ENCODE results near the gene XPO4.
"Not testable (repeated sequence)": the region's sequence is repeated elsewhere in the genome, so short reads cannot be mapped to it uniquely, and the experiment has no call there.

Gene XPO4

DNA sequence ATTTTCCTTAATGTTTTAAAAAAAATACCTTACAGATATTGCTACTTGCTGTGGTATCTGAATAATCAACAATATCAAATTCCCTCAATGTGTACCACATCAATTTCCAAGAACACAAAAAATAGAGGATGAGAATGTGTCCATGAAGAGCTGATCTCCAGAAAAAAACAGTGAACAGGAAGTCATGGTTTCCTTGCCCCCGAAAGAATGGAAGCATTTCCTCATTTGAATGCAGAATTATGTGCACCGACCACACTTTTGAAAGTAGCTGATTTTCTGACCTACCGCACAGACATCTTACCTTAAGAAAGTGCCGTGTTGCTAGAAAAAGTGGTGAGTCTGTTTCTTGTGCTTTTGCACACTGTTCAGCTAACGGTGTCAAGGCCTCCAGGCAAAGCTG is 115.4 kb downstream of the XPO4 start:
- DNase-seq (ENCODE audit: low read depth in 2 of 2), result no peak

DNA sequence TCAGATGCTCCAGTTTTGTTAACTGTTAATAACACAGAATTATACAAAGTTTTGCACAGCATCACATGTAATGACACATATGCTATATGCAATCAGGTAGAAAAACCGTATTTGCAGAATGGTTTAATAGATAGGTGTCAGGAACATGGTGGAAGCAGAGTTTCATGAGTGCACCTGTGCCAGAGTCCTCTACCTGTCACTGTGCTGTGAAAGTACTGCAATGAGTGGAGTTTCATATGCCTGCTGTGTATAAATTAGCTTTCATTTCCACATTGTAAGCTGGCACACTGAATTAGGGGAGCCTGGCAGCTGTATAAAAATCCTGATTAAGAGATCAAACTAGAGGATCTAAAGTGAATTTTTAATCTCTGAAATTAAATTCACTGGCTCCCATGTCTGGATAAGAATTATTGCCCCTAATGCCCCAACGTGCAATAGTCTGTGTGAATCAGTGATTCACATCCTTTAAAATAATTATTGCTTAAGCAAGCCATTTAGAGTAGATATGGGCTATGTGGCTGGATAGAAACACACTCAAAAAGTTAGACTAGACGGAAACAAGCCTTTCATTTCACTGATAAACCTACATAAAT is 120.3 kb downstream of the XPO4 start:
- DNase-seq (ENCODE audit: low read depth in 2 of 2), result no peak

DNA sequence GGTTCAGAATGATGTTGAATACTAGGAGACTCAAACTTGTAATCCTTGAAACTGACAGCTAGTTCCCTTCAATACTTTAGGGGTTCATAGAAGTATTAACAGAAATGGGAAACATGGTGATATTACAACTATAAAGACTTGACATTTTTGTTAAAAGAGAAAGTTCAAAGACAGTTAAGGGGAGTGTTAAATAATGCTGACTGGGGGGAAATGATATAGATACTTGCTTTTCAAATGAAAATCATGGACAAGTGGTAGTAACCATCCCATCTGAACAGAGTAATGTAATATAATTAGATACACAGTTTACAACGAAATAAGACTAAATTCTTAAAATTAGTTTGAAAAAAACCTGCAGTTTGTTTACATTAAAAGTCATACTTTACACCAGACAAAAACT is 122.2 kb downstream of the XPO4 start:
- no peak for DNase-seq (ENCODE audit: low read depth in 2 of 2)

DNA sequence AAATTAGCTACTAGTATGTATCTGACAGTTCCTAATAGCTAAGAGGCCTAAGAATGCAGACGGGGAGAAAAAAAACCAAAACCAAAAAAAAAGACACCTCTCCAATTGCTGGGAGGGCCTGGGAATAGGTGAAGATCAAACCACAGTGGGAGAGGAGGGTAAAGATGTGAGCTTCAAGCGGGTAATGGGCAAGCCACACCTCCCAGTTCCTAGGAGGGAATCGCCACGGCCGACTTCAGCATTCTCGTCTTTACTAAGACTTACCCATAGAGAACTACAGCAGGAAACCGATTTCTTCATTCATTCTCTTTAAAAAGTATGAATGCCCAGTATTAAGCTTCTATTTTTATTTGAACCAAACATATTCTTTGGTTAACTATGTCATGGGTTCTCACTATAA is 123.1 kb downstream of the XPO4 start:
- DNase-seq (ENCODE audit: low read depth in 2 of 2), result no peak

DNA sequence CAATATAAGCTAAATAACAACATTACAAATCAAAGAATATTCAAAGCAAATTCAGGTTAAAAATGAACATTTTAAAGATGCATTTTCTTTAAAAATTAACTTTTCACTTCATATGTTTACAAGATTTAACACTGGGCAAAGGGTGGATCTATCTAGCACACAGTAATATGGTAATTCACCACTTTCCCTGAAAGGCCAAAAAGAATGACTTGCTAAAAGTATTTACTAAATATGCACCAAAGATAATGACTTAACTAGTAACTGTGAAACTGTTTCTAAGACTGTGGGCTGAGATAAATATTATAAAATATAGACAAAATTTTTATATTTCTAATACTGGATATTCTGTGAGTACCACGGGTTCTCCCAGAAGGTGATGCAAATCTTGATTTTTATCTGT is 124.2 kb downstream of the XPO4 start:
- DNase-seq (ENCODE audit: low read depth in 2 of 2), result no peak

DNA sequence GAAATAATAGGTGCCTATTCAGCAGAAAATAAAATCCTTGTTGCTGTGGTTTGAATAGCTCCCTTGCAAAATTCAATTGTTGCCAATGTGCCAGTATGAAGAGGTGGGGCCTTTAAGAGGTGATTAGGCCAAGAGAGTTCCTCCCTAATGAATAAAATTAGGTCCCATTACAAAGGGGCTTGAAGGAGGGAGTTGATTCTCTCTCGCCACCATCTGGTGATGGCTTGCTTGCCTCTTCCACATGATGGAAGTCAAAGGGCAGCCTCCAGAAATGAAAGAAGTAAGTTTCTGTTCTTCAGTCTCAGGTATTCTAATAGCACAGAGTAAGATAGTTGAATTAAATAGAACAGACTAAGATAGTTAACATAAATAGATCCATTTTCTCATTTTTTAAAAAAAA is 125.8 kb downstream of the XPO4 start:
- no peak for DNase-seq (ENCODE audit: low read depth in 2 of 2)

DNA sequence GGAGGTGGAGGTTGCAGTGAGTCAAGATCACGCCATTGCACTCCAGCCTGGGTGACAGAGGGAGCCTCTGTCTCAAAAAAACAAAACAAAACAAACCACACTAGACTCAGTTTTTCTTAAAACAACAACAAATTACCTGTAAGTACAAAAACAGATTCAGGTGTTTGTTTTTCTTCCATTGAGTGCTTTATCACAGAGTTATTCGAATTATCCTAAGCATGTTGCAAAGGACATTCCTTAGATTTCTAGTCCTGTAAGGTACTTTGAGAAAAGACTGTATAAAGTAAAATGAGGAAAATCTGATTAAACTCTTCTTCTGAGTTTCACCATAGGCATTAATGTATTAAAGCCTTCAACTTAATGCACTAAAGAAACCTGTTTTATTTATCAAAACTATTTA is 126.6 kb downstream of the XPO4 start:
- DNase-seq (ENCODE audit: low read depth in 2 of 2), result no peak

DNA sequence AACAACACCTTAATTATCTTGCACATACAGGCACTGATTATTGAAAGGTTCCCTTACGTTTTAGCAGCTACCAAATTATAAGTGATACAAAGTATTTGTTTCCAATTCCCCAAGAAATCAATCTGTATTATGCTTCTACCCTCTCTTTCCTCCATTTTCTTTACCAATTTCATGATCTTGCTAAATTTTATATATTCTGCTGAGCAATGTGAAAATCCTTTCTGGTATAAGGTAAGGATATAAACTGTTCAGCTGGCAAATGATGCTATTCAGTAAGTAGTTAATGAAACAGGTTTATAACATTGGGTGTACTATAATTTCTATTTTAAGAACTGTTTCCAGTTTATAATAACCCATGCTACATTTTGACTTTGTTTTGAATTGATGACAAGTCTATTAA is 127.8 kb downstream of the XPO4 start:
- no peak for DNase-seq (ENCODE audit: low read depth in 2 of 2)

DNA sequence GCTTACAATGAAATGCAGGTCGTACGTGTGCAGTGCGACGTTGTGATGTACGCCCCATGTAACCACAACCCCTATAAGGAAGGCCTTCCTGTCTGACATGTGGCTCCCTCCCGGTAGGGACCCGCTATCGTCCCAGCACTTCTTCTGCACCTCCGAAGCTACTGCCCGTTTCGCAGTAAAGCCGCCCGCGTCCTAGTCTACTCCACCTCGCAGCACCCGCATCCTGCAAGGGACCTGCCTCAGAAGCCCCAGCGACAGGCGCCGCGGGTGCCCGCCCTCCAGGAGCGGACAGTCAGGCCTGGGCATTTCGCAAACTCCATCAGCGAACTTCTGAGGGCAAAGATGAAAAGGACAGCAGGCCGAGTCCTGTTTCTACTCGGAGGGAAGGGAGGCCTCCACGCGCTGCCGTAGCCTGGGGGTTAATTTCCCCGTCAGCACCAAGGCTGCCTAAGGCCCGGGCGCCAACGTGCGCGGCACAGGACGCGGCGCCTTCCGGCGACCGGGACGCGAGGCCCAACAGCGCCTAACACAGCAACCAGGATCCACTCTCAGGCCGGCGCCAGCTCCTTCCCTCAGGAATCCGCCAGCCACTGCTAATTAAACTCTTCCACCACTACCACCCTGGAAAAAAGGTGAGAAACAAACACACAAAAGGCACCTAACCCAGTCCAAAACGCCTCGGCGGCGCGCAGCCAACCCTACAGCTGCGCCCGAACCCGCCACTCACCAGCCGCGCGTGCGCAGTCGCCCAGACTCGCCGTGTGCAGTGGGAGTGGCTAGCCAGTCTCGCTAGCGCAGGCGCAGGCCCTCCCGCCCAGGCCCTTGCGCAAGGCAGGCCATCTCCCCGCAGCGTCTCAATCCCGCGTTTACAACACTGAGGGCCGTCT is 129.1 kb downstream of the XPO4 start, which contains the start of gene EEF1AKMT1:
TSS of gene EEF1AKMT1 (minus strand) at position 768 of the 887 bp plus-strand sequence. CDS start 16,363 bp downstream, outside the sequence.
- DNase-seq (ENCODE audit: low read depth in 2 of 2), result peak; percentile 86 to 89

DNA sequence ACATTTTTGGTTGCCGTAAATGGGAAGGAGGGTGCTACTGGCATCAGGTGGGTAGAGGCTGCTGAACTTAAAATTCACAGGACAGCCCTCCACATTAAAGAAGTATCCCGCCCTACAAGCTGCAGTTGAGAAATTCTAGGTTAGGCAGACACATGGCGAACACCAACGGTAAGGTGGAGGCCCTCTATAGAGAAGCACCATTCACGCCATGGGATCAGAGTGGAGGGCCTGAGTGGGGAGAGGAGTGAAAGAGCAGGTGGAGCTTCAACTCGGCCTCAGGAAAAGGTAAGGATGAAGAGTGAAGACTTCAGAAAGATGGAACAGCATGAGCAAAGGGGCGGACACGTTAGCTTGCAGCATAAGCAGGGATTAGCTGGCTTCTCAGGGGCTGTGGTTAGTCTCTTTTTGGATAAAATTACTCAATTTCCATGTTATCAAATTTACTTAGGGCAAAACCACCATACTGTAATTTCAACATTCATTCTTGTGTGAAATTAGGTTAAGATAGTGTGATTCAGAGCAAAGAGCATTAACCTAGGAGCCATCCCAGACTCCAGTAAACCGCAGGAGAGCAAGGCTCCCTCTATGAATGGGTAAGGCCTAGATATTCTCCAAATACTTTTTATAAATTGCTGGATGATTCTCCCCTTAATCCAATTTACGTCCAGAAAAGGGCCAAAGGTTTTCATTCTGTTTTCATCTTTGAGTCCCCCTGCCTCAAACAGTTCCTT is 130.0 kb downstream of the XPO4 start:
- DNase-seq (ENCODE audit: low read depth in 2 of 2), result no peak

DNA sequence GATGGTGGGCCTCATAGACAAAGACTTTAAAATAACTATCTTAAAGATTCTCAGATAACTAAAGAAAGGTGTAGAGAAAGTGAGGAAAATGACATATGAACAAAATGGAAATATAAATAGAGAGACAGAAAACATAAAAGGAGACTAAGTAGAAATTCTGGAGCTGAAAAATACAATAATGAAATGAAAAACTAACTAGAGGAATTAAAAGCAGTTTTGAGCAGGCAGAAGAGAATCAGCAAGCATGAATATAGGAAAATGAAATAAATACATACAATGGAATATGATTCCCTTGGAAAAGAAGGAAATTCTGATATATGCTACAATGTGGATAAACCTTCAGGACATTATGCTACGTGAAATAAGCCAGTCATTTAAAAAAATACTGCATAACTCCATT is 132.7 kb downstream of the XPO4 start:
- DNase-seq (ENCODE audit: low read depth in 2 of 2), result no peak

DNA sequence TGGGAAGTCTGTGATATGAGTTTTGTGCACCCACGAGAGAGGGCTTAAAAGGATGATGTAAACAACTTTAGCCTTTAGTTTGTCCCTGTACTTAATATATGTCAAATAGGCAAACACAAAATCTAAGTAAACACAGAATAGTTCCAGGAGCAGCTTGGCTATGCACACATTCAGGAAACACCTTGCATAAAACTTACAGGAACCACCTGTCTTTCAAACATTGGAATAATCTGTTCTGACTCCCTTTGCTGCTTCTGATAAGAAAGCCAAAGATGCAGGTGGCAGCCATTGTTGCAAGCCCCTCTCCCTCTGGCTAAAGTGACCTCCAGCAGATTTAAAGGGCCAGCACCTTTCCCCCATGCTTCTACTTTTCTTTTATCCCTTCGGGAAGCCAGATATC is 133.5 kb downstream of the XPO4 start:
- DNase-seq (ENCODE audit: low read depth in 2 of 2), result no peak

DNA sequence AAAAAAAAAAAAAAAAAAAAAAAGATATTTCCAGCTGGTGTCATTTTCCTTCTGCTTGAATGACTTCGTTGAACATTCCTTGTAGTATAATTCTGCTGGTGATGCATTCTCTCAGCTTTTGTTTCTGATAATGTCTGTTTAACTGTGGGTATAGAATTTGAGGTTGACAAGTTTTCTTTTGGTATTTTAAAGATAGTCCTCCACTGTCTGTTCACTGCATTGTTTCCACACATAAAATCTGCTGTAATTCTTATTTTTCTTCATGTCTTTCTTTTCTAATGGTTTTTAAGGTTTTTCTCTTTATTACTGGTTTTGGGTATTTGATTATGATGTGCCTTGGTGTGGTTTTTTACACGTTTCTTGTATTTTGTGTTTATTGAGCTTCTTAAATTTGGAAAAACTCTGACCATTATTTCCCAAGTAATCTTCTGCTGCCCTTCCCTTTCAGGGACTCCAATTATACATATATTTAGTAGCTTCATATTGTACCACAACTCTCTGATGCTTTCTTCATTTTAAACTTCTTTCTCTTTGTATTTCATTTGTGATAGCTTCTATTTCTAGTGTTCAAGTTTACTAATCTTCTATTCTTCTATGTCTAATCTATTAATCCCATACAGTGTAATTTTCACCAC is 135.1 kb downstream of the XPO4 start:
- DNase-seq (ENCODE audit: low read depth in 2 of 2), result no peak

DNA sequence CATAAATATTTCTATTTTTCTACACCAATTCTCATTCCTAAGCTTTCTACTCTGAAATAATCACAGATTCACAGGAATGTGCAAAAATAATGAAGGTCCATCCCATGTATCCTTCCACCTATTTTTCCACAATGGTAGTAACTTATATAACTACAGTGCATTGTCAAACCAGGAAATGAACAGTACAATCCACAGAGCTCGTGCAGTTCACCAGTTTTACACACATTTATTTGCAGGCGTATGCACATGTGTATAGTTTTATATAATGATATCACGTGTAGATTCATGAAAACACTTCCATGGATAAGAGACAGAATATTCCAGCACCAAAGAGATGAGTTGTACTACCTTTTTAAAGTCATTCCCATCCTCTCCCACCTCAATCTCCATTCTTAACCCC is 141.7 kb downstream of the XPO4 start:
- DNase-seq (ENCODE audit: low read depth in 2 of 2), result no peak

DNA sequence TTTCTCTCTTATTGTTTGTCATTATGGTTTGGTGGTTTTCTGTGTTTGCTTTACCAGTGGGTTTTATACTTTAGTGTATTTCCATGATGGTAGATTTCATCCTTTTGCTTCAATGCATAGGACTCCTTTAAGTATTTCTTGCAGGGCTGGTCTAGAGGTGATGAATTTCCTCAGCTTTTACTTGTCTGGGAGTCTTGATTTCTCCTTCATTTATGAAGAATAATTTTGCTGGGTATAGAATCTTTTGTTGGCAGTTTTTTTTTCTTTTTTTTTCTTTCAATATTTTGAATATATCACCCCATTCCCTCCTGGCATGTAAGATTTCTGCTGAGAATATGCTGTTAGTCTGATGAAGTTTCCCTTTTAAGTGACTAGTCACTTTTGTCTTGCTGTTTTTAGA is 148.5 kb downstream of the XPO4 start:
- DNase-seq (ENCODE audit: low read depth in 2 of 2), result no peak

DNA sequence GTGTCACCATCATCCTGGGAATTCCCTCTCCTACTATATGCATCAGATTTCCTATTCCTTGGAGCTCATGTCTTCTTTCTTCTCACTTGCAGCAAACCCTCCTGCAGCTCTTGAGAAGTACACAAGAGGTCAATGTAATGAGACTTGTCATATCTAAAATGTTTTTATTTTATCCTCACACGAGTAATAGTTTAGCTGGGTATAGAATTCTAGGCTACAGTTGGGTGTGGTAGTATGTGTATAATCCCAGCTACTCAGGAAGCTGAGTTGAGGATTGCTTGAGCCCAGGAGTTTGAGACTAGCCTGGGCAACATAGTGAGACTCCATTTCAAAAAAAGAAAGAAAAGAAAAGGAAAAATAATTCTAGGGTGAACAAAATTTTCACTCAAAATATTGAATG is 153.2 kb downstream of the XPO4 start:
- DNase-seq (ENCODE audit: low read depth in 2 of 2), result no peak

DNA sequence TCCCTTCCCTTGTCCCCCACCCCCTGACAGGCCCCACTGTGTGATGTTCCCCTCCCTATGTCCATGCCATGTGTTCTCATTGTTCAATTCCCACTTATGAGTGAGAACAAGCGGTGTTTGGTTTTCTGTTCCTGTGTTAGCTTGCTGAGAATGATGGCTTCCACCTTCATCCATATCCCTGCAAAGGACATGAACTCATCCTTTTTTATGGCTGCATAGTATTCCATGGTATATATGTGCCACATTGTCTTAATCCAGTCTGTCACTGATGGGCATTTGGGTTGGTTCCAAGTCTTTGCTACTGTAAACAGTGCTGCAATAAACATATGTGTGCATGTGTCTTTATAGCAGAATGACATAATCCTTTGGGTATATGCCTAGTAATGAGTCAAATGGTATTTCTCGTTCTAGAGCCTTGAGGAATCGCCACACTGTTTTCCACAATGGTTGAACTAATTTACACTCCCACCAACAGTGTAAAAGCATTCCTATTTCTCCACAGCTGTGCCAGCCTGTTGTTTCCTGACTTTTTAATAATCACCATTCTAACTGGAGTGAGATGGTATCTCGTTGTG is 158.6 kb downstream of the XPO4 start:
- not testable (repeated sequence) for DNase-seq (ENCODE audit: low read depth in 2 of 2)

DNA sequence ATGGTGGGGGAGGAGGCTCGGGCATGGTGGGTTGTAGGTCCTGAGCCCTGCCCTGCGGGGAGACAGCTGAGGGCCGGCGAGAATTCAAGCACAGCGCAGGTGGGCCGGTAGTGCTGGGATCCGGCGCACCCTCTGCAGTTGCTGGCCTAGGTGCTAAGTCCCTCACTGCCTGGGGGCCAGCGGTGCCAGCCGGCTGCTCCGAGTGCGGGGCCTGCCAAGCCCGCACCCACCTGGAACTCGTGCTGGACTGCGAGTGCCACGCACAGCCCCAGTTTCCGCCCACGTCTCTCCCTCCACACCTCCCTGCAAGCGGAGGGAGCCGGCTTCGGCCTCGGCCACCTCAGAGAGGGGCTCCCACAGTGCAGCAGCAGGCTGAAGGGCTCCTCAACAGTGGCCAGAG is 162.5 kb downstream of the XPO4 start:
- no peak for DNase-seq (ENCODE audit: low read depth in 2 of 2)

DNA sequence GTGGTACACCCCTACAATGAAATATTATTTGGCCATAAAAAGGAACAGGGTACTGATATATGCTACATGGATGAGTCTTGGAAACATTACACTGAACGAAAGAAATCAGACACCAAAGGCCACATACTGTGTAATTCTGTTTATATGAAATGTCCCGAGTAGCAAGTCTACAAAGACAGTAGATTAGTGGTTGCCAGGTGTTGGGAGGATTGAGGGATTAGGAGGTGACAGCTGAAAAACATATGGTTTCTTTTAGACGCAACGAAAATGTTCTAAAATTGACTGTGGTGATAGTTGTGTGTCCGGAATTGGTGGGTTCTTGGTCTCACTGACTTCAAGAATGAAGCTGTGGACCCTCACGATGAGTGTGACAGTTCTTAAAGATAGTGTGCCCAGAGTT is 163.9 kb downstream of the XPO4 start:
- no peak for DNase-seq (ENCODE audit: low read depth in 2 of 2)

DNA sequence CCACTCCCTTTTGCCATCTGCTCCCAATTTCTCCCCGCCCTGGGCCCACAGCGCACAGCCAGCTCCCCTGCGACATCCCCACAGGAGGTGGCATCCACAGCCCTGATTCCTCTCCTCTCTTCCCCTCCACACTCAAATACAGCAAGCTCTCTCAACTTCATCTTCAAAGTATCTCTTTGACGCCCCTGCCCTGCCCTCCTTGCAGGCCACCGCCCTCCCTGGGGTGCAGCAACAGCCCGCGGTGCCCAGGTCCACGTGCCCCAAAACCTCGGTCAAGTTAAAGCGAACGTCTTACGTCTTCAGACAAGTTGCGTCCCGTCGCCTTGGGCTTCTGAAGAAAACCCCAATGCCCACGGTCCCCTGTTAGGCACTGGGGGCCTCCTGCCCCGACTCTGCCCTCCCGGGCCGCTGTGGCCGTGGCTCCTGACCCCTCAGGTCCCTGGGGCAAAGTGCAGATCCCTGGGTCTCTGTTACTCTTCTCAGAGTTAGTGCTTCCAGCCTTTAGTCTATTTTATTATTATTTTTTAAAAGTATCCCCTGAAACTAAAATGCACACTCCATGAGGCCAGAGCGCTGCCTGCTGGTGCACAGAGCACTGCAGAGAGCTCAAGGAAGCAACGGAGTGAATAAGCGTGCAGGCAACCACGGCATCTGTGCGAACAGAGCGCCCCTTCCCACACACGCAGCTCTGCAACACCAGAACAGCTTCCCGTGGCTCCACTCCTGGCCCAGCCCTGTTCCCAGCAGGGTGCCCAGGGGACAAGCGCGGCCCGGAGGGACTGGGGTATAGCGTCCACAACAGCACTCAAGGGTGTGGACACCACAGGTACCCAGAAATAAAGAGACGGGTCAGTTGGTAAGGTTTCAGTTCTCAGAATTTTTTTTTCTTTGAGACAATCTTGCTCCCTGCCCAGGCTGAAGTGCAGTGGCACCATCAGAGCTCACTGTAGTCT is 172.6 kb downstream of the XPO4 start:
- no peak for DNase-seq (ENCODE audit: low read depth in 2 of 2)

All from stimulated activated CD8-positive, alpha-beta memory T cell treated with anti-CD3 and anti-CD28 coated beads, Interleukin-15, amount 100 ng/mL, for 4 hours (primary cell).